ENCODE results near the gene PRR14.
A peak's percentile ranks its signal among the peaks of the same experiment; 100 is the strongest.

PRR14 gene

DNA sequence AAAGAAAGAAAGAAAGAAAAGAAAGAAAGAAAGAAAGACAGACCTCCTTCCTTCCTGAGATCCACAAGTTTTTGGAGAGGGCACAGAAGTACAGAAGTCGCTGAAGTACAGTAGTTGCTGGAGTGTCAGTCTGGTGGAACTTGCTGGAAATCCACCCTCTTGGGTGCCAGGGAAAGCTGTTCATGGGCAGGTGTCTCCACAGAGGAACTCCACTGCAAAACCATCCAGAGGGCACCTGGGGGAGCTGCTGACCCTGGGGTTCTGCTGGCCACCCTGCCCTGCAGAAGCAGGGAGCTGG is 3.5 kb upstream of the PRR14 start:
- no peaks in the 10 kb centered on the region for H3K9me2 ChIP-seq (replicated peaks; ENCODE audit: low read depth, low read length)
- no peak overlapping the region for H2AFZ ChIP-seq (ENCODE audit: low read length)
- H3K79me2 ChIP-seq (ENCODE audit: insufficient read depth, low read length) = peaks cover 8% of the 10 kb centered on the region

DNA sequence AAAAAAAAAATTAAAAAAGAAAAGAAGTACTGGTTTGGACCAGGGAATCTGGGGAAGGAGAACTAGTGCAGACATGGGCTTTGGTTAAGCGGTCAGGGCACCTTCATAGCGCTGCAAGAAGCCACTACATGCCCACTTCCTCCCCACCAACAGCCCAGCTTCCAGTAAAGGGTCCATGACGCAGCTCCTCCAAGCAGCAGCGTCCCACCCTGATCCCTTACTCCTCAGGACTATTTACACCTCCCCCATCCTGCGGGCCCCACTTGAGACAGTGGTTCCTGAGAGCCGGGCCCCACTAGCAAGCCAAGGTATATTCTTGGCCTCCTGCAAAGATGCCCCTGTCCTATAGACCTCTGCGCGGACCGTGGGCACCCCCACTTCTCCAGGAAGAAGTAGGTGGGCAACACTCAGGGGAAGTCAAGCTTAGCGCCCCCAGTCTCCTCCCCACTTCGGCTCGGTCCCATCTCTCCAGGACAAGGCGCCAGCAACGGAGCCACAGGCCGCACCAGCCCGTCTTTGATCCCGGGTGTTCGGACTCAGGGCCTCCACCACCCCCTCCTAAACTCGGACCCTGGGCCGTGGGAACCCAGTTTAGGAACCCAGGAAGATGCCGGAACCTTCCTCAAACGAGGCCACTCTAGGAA is 913 bp upstream of the PRR14 start:
- peak overlapping the region; percentile 99 for H3K4me3 ChIP-seq (ENCODE audit: low read length, poor library complexity, severe bottlenecking)
- H3F3A ChIP-seq (ENCODE audit: low read depth) = no peaks in the 10 kb centered on the region
- H3K4me1 ChIP-seq (ENCODE audit: insufficient read depth, low read length, poor library complexity, severe bottlenecking) = peaks cover 22% of the 10 kb centered on the region
- H3K36me3 ChIP-seq (ENCODE audit: insufficient read depth, low read length) = peaks cover 11% of the 10 kb centered on the region; the same call in 1 of the 2 replicates
- peak overlapping the region; percentile 64 for H2AFZ ChIP-seq (ENCODE audit: low read length)
- no peaks in the 10 kb centered on the region for H3K27me3 ChIP-seq (ENCODE audit: insufficient read depth, low read length, poor library complexity, severe bottlenecking)
- H3K4me2 ChIP-seq (ENCODE audit: low read depth, low read length, poor library complexity, severe bottlenecking) = peak overlapping the region; percentile 71
- no peaks in the 10 kb centered on the region for H3K9me3 ChIP-seq (ENCODE audit: insufficient read depth, low read depth, low read length)
- TF ChIP-seq, protein P1, sequence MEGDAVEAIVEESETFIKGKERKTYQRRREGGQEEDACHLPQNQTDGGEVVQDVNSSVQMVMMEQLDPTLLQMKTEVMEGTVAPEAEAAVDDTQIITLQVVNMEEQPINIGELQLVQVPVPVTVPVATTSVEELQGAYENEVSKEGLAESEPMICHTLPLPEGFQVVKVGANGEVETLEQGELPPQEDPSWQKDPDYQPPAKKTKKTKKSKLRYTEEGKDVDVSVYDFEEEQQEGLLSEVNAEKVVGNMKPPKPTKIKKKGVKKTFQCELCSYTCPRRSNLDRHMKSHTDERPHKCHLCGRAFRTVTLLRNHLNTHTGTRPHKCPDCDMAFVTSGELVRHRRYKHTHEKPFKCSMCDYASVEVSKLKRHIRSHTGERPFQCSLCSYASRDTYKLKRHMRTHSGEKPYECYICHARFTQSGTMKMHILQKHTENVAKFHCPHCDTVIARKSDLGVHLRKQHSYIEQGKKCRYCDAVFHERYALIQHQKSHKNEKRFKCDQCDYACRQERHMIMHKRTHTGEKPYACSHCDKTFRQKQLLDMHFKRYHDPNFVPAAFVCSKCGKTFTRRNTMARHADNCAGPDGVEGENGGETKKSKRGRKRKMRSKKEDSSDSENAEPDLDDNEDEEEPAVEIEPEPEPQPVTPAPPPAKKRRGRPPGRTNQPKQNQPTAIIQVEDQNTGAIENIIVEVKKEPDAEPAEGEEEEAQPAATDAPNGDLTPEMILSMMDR (conservative IDR thresholded peaks at IDR 0.05; ENCODE audit: low read length) = no peak
- TF ChIP-seq EZH2phosphoT487 (IDR thresholded peaks at IDR 0.05; ENCODE audit: borderline replicate concordance) = no peak
- no peaks in the 10 kb centered on the region for H3K9me2 ChIP-seq (replicated peaks; ENCODE audit: low read depth, low read length)
- peaks cover 16% of the 10 kb centered on the region for H3K79me2 ChIP-seq (ENCODE audit: insufficient read depth, low read length)
- peak overlapping the region; percentile 87 for H3K9ac ChIP-seq (ENCODE audit: low read depth, low read length, poor library complexity, severe bottlenecking)
- peaks cover 17% of the 10 kb centered on the region for H4K20me1 ChIP-seq (ENCODE audit: insufficient read depth, low read length, poor library complexity, severe bottlenecking)

More for the DNA sequence above, 3.5 kb upstream of the PRR14 start:
- Histone ChIP-seq H3K36me3 (ENCODE audit: insufficient read depth, low read length) (no peaks in the 10 kb centered on the region), H3K9ac (ENCODE audit: low read depth, low read length, poor library complexity, severe bottlenecking) (no peak overlapping the region), H3K9me3 (ENCODE audit: insufficient read depth, low read depth, low read length) (no peaks in the 10 kb centered on the region), H3K27me3 (ENCODE audit: insufficient read depth, low read length, poor library complexity, severe bottlenecking) (no peaks in the 10 kb centered on the region), H3F3A (ENCODE audit: low read depth) (no peaks in the 10 kb centered on the region), H4K20me1 (ENCODE audit: insufficient read depth, low read length, poor library complexity, severe bottlenecking) (peaks cover 6% of the 10 kb centered on the region), H3K4me1 (ENCODE audit: insufficient read depth, low read length, poor library complexity, severe bottlenecking) (peaks cover 15% of the 10 kb centered on the region), H3K4me3 (ENCODE audit: low read length, poor library complexity, severe bottlenecking) (no peak overlapping the region), H3K4me2 (ENCODE audit: low read depth, low read length, poor library complexity, severe bottlenecking) (no peak overlapping the region)
- no peak for TF ChIP-seq EZH2phosphoT487 (IDR thresholded peaks at IDR 0.05; ENCODE audit: borderline replicate concordance)

DNA sequence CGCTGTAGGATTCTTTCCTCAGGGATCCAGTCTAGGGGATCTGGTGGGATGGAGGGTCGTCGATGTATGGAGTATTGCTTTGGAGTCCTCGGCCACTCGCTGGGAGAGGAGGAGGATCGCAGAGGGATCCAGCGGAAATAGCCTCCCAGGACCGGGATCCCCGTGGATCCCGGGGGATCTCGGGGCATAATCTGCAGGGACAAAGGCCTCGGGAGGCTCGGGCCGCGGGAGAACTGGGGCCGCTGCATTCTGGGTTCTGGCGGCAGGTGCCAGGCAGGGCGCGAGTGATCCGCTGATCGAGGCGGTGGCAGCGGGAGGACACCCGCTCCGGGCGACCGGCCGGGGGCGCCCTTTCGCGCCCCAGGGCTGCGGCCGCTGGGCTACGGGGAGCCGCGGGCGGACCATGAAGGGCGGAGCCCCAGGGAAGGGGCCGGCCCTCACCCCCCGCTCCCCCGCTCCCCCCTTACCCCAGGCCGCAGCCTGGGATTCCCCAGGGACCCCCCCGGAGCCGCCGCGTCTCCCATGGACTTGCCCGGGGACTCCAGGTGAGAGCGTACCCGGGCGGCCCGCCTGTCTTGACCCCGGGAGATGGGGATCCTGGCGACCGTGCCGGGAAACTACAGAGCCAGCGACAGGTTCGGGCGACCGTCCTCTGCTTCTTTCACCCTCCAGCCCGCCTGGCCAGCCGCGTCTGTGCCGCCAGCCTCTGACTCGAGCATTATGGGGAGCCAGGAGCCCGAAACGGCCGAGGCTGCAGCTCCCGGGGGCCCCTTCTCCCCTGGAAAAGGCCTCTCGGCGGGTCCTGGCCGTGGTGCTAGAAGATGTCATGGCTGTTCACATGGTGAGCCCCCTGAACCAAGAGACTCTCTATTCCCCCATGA is 604 bp downstream of the PRR14 start:
- Histone ChIP-seq H4K20me1 (ENCODE audit: insufficient read depth, low read length, poor library complexity, severe bottlenecking) (peaks cover 17% of the 10 kb centered on the region), H3K9me2 (replicated peaks; ENCODE audit: low read depth, low read length) (no peaks in the 10 kb centered on the region)

More for the DNA sequence above, 604 bp downstream of the PRR14 start:
- H3F3A ChIP-seq (ENCODE audit: low read depth) = no peaks in the 10 kb centered on the region
- H2AFZ ChIP-seq (ENCODE audit: low read length) = peak overlapping the region; percentile 93
- H3K4me3 ChIP-seq (ENCODE audit: low read length, poor library complexity, severe bottlenecking) = peak overlapping the region; percentile 99
- H3K4me1 ChIP-seq (ENCODE audit: insufficient read depth, low read length, poor library complexity, severe bottlenecking) = peaks cover 22% of the 10 kb centered on the region
- H3K79me2 ChIP-seq (ENCODE audit: insufficient read depth, low read length) = peaks cover 16% of the 10 kb centered on the region
- peaks cover 23% of the 10 kb centered on the region; the same call in 1 of the 2 replicates for H3K36me3 ChIP-seq (ENCODE audit: insufficient read depth, low read length)
- peak overlapping the region; percentile 99 for H3K9ac ChIP-seq (ENCODE audit: low read depth, low read length, poor library complexity, severe bottlenecking)
- no peaks in the 10 kb centered on the region for H3K27me3 ChIP-seq (ENCODE audit: insufficient read depth, low read length, poor library complexity, severe bottlenecking)
- peak overlapping the region; percentile 89 for H3K4me2 ChIP-seq (ENCODE audit: low read depth, low read length, poor library complexity, severe bottlenecking)
- no peak for TF ChIP-seq EZH2phosphoT487 (IDR thresholded peaks at IDR 0.05; ENCODE audit: borderline replicate concordance)
- TF ChIP-seq, protein P1 (conservative IDR thresholded peaks at IDR 0.05; ENCODE audit: low read length) = peak; percentile 70
- no peaks in the 10 kb centered on the region for H3K9me3 ChIP-seq (ENCODE audit: insufficient read depth, low read depth, low read length)

Measured in Loucy (cell line).